ENCODE results near the gene C2orf15.

Gene C2orf15

DNA sequence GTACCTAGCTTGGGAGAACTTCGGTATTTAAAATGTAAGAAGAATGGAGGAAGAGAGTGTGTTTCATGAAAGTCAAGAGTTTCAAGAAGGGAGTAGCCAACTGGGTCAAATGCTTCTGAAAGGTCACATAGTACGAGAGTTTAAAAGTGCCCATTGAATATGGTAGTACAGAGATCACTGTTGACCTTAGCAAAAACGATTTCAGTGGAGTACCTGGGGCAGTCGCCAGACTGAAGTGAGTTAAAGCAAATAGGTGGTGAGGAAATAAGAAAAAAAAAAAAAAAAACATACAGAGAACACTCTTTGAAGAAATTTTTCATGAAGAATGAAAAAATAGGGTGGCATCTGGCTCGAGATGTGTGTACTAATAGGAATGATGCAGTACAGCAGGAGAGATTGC is 24.7 kb downstream of the C2orf15 start:
- no peak overlapping the region for H3K4me3 ChIP-seq (ENCODE audit: low read length)
- TF ChIP-seq, protein P1, sequence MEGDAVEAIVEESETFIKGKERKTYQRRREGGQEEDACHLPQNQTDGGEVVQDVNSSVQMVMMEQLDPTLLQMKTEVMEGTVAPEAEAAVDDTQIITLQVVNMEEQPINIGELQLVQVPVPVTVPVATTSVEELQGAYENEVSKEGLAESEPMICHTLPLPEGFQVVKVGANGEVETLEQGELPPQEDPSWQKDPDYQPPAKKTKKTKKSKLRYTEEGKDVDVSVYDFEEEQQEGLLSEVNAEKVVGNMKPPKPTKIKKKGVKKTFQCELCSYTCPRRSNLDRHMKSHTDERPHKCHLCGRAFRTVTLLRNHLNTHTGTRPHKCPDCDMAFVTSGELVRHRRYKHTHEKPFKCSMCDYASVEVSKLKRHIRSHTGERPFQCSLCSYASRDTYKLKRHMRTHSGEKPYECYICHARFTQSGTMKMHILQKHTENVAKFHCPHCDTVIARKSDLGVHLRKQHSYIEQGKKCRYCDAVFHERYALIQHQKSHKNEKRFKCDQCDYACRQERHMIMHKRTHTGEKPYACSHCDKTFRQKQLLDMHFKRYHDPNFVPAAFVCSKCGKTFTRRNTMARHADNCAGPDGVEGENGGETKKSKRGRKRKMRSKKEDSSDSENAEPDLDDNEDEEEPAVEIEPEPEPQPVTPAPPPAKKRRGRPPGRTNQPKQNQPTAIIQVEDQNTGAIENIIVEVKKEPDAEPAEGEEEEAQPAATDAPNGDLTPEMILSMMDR (conservative IDR thresholded peaks at IDR 0.05; ENCODE audit: low read length), result no peak
- DNase-seq (ENCODE audit: low read depth), result no peak

- no peak overlapping the region for H3K4me3 ChIP-seq (ENCODE audit: low read length)
- no peak for DNase-seq (ENCODE audit: low read depth)
- TF ChIP-seq, protein P1 (conservative IDR thresholded peaks at IDR 0.05; ENCODE audit: low read length), result no peak
Observed at GRCh38 chr2:99169534-99169933, 28.0 kb downstream of the C2orf15 start.

DNA sequence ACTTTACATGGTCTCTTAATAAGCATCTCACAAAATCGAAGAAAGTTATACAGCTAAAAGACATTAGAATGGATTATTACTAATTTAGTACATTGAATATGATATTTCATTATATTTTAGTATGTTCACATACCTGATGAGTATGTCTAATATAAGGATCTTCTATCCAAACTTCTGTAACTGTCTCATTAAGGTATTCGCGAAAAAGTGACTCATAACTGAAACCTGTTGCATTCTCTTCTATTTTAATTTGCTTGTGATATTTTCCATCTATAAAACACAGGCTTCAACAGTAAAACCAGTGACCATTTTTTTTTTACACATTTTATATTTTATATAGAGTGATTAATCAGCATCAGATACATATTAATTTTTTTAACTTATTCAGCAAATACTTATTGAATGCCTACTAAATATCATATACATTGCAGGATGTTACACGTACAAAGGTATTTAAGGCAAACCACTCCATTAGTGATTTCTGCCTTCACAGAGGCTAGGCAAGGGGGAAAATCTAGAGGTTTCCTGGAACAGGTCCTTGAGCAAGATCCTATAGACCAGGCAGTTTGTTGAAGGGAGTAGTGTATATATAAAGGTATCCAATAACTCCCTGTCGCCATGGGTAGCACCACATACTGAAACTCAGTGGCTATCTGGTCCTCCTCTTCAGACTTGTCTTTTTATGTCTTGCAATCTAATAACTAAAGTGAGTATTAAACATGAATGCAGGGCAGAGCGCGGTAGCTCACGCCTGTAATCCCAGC is 30.1 kb downstream of the C2orf15 start:
- no peak overlapping the region for H3K4me3 ChIP-seq (ENCODE audit: low read length)
- no peak for DNase-seq (ENCODE audit: low read depth)
- TF ChIP-seq, protein P1 (conservative IDR thresholded peaks at IDR 0.05; ENCODE audit: low read length), result no peak

DNA sequence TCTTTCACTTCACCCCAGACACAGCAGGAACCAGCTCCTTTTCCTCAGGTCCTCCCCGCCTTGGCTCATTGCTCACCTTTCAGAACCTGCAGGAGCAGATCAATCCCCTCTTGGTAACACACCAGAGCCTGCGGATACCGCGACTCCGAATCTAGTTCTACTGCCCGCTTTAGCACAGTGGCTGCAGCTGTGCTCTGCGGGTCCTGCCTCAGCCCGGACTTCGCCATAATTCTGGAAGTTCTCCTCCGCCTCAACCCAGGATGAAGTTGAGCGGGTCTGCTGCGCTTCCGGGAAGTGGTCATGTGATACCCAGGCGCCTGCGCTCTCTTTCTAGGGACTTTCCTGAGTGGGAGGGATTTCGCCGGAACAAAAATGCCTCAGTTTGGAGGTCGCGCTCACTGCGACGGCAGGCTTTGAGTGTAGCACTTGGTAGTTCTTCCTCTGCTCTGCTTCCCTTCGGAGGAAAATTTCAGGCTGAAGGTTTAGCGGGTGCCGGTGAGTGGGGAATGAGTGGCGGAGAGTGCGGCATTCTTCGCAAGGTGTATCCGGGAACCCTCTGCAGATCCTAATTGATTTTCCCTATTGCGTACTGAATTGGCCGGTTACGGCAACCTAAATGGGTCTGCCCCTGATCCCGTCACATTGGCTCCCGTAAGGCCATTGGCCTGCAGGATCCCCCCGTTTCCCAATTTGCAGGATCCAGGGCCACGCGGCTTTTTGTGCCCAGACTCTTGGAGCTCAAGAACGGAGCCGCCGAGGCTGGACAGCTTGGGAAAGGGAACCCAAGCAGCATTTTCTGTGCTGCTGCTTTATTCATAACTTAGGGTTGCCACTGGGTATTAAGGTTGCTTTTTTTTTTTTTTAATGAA is 39.5 kb downstream of the C2orf15 start, which contains the start of the genes MITD1 and MRPL30:
Gene MITD1 (minus strand): TSS at position 304 of the 869 bp plus-strand sequence. CDS start 77 bp downstream, at position 227.
Gene MRPL30 (plus strand): TSS at position 430 of the 869 bp plus-strand sequence. CDS start 5,020 bp downstream, outside the sequence.
- peak within 1 kb of the TSS; percentile 99 for H3K4me3 ChIP-seq (ENCODE audit: low read length)
- TF ChIP-seq, protein P1 (conservative IDR thresholded peaks at IDR 0.05; ENCODE audit: low read length), result no peak
- DNase-seq (ENCODE audit: low read depth), result peak; percentile 95

- H3K4me3 ChIP-seq (ENCODE audit: low read length), result peak overlapping the region; percentile 99
- peak; percentile 5 for DNase-seq (ENCODE audit: low read depth)
- TF ChIP-seq, protein P1 (conservative IDR thresholded peaks at IDR 0.05; ENCODE audit: low read length), result no peak
Observed at GRCh38 chr2:99181624-99182000, 40.1 kb downstream of the C2orf15 start.

DNA sequence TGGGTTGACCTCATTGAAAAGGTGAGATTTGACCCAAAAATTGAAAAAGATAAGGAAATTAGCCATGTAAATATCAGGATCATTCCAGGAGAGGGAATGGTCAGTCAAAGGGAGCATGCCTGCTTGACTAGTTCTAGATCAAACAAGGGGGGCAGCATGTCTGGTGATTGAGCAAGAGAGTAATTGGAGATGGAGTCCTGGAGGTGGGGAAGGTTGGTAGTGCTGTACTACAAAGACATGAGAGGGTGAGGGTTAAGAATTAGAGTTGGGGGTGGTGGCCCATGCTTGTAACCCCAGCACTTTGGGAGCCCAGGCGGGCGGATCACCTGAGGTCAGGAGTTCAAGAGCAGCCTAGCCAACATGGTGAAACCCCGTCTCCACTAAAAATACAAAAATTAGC is 41.5 kb downstream of the C2orf15 start:
- TF ChIP-seq, protein P1 (conservative IDR thresholded peaks at IDR 0.05; ENCODE audit: low read length), result no peak
- no peak overlapping the region for H3K4me3 ChIP-seq (ENCODE audit: low read length)

More for the DNA sequence above, 41.5 kb downstream of the C2orf15 start:
- DNase-seq (ENCODE audit: low read depth), result no peak
